Islet precursor cell (in vitro differentiated cells): ENCODE results near the gene HS3ST5.
"Not testable (repeated sequence)": the region's sequence is repeated elsewhere in the genome, so short reads cannot be mapped to it uniquely, and the experiment has no call there.

Experiments
- DNase-seq: peaks from one replicate; pipeline ENCODE4 v3.0.0-alpha.2; 2018

The HS3ST5 gene

GRCh38 chr6:114039841-114040240, 303.0 kb downstream of the HS3ST5 start:
- no peak for DNase-seq

GRCh38 chr6:114033606-114034005, 309.2 kb downstream of the HS3ST5 start:
- DNase-seq, result no peak

DNA sequence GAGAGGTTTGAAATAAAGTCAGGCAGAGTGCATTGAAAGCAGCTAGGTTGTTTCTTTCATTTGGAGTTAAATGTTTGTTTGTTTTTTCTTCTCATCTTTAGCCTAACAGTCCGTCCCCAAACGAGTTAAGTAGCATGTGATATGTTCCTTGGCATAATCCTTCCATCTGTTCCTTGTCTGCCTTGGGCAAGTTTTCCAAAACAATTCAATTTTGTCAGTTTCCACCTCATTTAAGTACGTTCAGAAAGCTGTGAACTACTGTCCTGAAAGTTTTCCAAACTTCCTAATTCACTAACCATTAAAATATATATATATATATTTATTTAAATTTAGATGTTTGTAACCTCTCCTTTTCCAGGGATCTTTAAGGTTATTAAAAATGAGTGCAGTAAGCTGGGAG, 310.1 kb downstream of the HS3ST5 start:
- no peak for DNase-seq

- no peak for DNase-seq
Observed at GRCh38 chr6:114030767-114031166, 312.1 kb downstream of the HS3ST5 start.

DNA sequence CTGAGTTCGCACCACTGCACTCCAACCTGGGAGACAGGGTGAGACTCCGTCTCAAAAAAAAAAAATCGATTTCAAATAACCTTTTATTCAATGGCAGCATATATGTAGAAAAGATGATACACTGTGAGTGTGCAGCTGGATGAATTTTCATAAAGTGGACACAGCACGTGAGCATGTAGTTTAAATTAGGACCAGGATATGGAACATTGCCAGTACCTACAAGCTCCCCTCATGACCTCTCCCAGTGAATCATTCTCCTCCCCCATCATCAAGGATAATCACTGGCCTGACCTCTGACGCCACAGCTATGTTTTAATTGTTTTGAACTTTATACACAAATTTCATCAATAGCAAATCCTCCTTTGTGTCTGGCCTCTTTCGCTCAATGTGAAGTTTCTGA, 318.1 kb downstream of the HS3ST5 start:
- no peak for DNase-seq

GRCh38 chr6:114020196-114020595, 322.6 kb downstream of the HS3ST5 start:
- DNase-seq, result no peak

DNA sequence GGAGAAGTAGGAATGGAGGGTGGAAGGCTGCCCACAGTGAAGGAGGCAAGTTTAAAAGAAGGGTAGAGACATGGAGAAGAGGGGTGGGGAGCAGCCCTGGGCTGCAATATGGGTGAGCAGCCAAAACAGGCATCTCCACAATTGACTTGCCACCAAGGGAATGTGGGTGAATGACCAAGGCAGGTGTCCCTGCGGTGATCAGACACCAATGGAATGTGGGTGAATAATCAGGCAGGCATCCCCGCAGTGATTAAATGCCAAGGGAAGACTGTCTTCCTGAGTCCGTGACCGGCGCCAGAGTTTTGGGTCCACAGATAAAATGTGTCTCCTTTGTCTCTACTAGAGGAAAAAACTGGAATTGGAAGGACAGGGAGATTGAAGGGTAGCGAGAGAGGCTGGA, 325.7 kb downstream of the HS3ST5 start:
- peak; percentile 61 for DNase-seq

DNA sequence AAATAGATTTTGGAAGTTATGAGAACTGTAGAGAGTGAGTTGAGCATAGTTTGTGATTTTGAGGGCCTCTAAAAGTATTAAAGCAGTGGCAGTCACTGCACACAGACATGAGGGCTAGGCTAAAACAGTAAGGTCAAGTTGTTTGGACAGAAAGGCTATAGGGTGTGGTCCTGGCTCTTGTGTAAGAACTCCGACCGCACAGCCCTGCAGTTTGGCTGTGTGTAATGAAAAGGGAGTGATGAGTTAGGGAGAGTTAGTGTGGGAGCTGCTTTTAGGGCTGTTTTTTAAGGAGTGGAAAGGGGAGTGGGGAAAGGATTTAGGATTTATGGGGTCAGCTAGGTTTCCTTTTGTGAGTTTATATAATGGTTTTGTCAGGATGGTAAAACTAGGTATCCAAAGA, 328.7 kb downstream of the HS3ST5 start:
- DNase-seq, result not testable (repeated sequence)

- DNase-seq, result peak; percentile 89
Observed at GRCh38 chr6:114011486-114011885, 331.3 kb downstream of the HS3ST5 start.

- DNase-seq, result no peak
Observed at GRCh38 chr6:114010540-114010939, 332.3 kb downstream of the HS3ST5 start.

- no peak for DNase-seq
Observed at GRCh38 chr6:114009192-114009591, 333.6 kb downstream of the HS3ST5 start.

GRCh38 chr6:114008331-114008730, 334.5 kb downstream of the HS3ST5 start:
- DNase-seq, result no peak

- DNase-seq, result peak; percentile 84
Observed at GRCh38 chr6:114007516-114007915, 335.3 kb downstream of the HS3ST5 start.
